NT2/D1 (cell line): ENCODE data around the gene SSBP2.
"Not testable (repeated sequence)": the region's sequence is repeated elsewhere in the genome, so short reads cannot be mapped to it uniquely, and the experiment has no call there.

Experiments
- DNase-seq: peaks from one replicate; pipeline ENCODE4 v3.0.0-alpha.2; 2011; ENCODE audit warnings: low read depth, low spot score
- H3K27me3 ChIP-seq: 2 replicates; pipeline ENCODE4 v1.6.0; 2011; ENCODE audit warnings: mild to moderate bottlenecking; ENCODE audit not compliant: insufficient read length, insufficient read depth
- H3K36me3 ChIP-seq: 2 replicates; pipeline ENCODE4 v1.6.1; 2011; ENCODE audit warnings: mild to moderate bottlenecking, low read length, mixed read lengths; ENCODE audit not compliant: insufficient read depth, insufficient read length
- H3K4me1 ChIP-seq: 2 replicates; pipeline ENCODE4 v1.5.1; 2011; ENCODE audit not compliant: insufficient read depth, insufficient read length
- H3K4me3 ChIP-seq: 2 replicates; pipeline ENCODE4 v1.5.1; 2011; ENCODE audit warnings: low read depth; ENCODE audit not compliant: insufficient read length
- H3K9ac ChIP-seq: 2 replicates; pipeline ENCODE4 v1.6.0; 2011; ENCODE audit warnings: low read depth; ENCODE audit not compliant: insufficient read length
- H3K9me3 ChIP-seq: 2 replicates; pipeline ENCODE4 v1.5.1; 2011; ENCODE audit warnings: mild to moderate bottlenecking, low read length; ENCODE audit not compliant: insufficient read depth
- SUZ12 ChIP-seq: IDR thresholded peaks from 2 replicates; pipeline ENCODE4 v1.6.1; 2011; ENCODE audit not compliant: insufficient read length, insufficient read depth; ENCODE audit errors: extremely low read depth
- YY1 ChIP-seq: IDR thresholded peaks from 2 replicates; pipeline ENCODE4 v1.6.1; 2011; ENCODE audit not compliant: insufficient read length, insufficient read depth
- ZNF274 ChIP-seq: IDR thresholded peaks from 2 replicates; pipeline ENCODE4 v1.6.1; 2011; ENCODE audit warnings: mild to moderate bottlenecking, low read depth, low read length

The SSBP2 gene

DNA sequence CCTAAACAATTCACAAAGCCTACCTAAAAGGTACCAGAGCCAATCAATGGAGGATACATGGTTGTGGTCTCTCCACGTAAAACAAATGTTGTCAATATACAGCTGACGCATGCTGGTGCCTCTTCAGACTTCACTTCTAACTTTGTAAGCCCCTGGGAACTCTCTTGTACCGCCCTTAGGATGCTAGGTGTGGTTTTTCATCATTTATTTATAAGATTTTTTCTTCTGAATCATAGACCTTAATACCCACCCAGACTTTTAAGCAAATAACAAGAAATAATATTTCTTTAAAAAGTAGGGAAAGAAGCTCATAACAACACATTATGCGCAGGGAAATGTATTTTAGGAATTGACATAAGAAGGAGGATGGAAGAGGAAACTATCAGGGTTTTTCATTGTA lies 33.0 kb downstream of the SSBP2 start:
- no peaks in the 10 kb centered on the region for H3K9me3 ChIP-seq
- no peaks in the 10 kb centered on the region for H3K27me3 ChIP-seq
- TF ChIP-seq YY1: no peak
- no peak for TF ChIP-seq SUZ12
- TF ChIP-seq ZNF274: no peak
- no peak overlapping the region for H3K4me3 ChIP-seq
- H3K9ac ChIP-seq: no peak overlapping the region
- H3K4me1 ChIP-seq: no peaks in the 10 kb centered on the region
- DNase-seq: no peak
- no peaks in the 10 kb centered on the region for H3K36me3 ChIP-seq

DNA sequence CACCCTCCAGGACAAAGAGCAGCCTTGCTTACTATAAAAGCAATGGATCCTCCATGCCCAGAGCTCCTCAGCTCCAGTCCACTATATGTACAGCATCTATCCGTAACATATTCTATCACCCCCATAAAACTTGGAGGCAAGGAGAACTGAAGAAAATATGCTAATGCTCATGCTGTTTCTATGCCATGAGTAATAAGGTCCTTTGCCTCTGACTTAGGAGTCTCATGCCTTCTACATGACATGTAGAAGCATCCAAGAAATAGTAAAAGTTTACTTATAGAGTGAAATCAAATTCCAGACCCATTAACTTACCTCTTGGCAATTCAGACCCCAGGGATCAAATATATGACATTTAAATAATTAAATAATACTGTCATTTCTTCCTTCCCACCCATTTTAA lies 33.7 kb downstream of the SSBP2 start:
- no peak for TF ChIP-seq SUZ12
- no peak for TF ChIP-seq YY1
- no peak for TF ChIP-seq ZNF274
- no peak overlapping the region for H3K4me3 ChIP-seq
- no peaks in the 10 kb centered on the region for H3K4me1 ChIP-seq
- H3K9me3 ChIP-seq: no peaks in the 10 kb centered on the region
- H3K9ac ChIP-seq: no peak overlapping the region
- H3K36me3 ChIP-seq: no peaks in the 10 kb centered on the region
- no peak for DNase-seq
- H3K27me3 ChIP-seq: no peaks in the 10 kb centered on the region

GRCh38 chr5:81714076-81714475 lies 36.8 kb downstream of the SSBP2 start:
- not testable (repeated sequence) for H3K9ac ChIP-seq, H3K9me3 ChIP-seq, H3K36me3 ChIP-seq, H3K4me1 ChIP-seq, H3K4me3 ChIP-seq, H3K27me3 ChIP-seq, DNase-seq

DNA sequence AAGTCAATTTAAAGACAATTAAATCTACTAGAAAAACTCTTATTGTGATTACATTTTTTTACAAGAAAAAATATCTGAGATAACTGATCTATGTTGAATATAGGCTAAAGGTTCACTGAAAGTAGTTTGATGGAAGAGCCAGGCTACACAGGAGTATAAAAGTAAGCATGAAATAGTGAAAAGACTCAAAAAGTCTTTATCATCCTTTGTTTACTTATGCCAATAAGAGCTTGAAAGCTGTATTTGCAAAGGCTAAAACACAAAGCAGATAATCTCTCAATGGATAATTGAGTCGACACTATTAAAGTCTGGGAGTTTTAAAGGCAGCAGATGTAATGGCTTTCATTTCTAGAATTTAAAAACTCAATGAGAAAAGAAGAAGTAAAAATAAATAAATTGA lies 42.0 kb downstream of the SSBP2 start:
- no peaks in the 10 kb centered on the region for H3K36me3 ChIP-seq
- no peak for DNase-seq
- no peaks in the 10 kb centered on the region for H3K9me3 ChIP-seq
- no peaks in the 10 kb centered on the region for H3K4me1 ChIP-seq
- no peak overlapping the region for H3K9ac ChIP-seq
- no peaks in the 10 kb centered on the region for H3K27me3 ChIP-seq
- no peak overlapping the region for H3K4me3 ChIP-seq
- no peak for TF ChIP-seq SUZ12
- TF ChIP-seq YY1: no peak
- TF ChIP-seq ZNF274: no peak

- Histone ChIP-seq H3K4me1 (no peaks in the 10 kb centered on the region), H3K9ac (no peak overlapping the region), H3K36me3 (no peaks in the 10 kb centered on the region), H3K27me3 (no peaks in the 10 kb centered on the region), H3K4me3 (no peak overlapping the region), H3K9me3 (0 out of 2 replicates have a peak, but pooled peaks cover 8% of the 10 kb centered on the region)
- DNase-seq: no peak
- no peak for TF ChIP-seq SUZ12
- no peak for TF ChIP-seq ZNF274
- no peak for TF ChIP-seq YY1
Measured at GRCh38 chr5:81703840-81704239, 47.1 kb downstream of the SSBP2 start.

GRCh38 chr5:81700166-81700565 lies 50.7 kb downstream of the SSBP2 start:
- no peak overlapping the region for H3K4me3 ChIP-seq
- no peak overlapping the region for H3K9ac ChIP-seq
- DNase-seq: no peak
- 0 out of 2 replicates have a peak, but pooled peaks cover 8% of the 10 kb centered on the region for H3K9me3 ChIP-seq
- H3K27me3 ChIP-seq: no peaks in the 10 kb centered on the region
- no peaks in the 10 kb centered on the region for H3K36me3 ChIP-seq
- TF ChIP-seq YY1: no peak
- TF ChIP-seq SUZ12: no peak
- TF ChIP-seq ZNF274: no peak
- no peaks in the 10 kb centered on the region for H3K4me1 ChIP-seq

- Histone ChIP-seq H3K4me1 (no peaks in the 10 kb centered on the region), H3K9me3 (0 out of 2 replicates have a peak, but pooled peaks cover 8% of the 10 kb centered on the region), H3K36me3 (no peaks in the 10 kb centered on the region), H3K9ac (no peak overlapping the region), H3K4me3 (no peak overlapping the region), H3K27me3 (no peaks in the 10 kb centered on the region)
- TF ChIP-seq SUZ12 (no peak), ZNF274 (no peak), YY1 (no peak)
- DNase-seq: no peak
Measured at GRCh38 chr5:81698813-81699212, 52.1 kb downstream of the SSBP2 start.
